ENCODE data around the gene ARID2.

DNA sequence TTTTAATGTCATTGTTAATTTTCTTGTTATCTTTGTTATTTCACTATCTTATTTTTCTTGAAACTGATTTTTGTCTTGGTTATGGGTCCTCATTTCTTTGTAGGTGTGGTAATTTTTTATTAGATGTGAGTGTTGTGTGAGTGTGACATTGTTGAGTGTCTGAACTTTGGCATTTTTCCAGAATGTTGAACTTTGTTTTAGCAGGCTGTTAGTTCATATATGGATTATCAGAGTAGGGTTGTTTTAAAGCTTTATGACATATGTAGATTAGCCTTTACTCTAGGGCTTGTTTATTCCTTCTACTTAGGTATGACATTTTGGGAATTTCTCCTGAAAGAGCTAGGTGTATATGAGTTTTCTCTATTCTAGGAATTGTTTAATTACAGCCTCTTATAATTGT lies 103.9 kb downstream of the ARID2 start:
- TF ChIP-seq POLR2A (IDR thresholded peaks at IDR 0.05) (no peak), POLR2AphosphoS5 (IDR thresholded peaks at IDR 0.05) (no peak)
- TF ChIP-seq, protein P1, sequence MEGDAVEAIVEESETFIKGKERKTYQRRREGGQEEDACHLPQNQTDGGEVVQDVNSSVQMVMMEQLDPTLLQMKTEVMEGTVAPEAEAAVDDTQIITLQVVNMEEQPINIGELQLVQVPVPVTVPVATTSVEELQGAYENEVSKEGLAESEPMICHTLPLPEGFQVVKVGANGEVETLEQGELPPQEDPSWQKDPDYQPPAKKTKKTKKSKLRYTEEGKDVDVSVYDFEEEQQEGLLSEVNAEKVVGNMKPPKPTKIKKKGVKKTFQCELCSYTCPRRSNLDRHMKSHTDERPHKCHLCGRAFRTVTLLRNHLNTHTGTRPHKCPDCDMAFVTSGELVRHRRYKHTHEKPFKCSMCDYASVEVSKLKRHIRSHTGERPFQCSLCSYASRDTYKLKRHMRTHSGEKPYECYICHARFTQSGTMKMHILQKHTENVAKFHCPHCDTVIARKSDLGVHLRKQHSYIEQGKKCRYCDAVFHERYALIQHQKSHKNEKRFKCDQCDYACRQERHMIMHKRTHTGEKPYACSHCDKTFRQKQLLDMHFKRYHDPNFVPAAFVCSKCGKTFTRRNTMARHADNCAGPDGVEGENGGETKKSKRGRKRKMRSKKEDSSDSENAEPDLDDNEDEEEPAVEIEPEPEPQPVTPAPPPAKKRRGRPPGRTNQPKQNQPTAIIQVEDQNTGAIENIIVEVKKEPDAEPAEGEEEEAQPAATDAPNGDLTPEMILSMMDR (IDR thresholded peaks at IDR 0.05) = no peak

Data from breast epithelium (tissue), 3 donors.